MCF 10A (cell line): ENCODE data around the gene MYO9B. TPM values are rescaled to one million over a fixed set of nuclear protein-coding genes. Genes with fewer than 3 reads are reported as not detected.

Experiments
- BruUV-seq: library from RNA; stranded (reverse); fragments of 400-500 nt; replicated peaks from 2 replicates; lab custom pipeline; 2021; lab: Mats Ljungman, UMichigan
- CTCF ChIA-PET: fragments of 300-600 bp; sonication (Branson Sonifier 250); formaldehyde crosslinking; extraction: SDS; loops from one replicate; lab custom pipeline; 2021; ENCODE audit warnings: antibody characterized with exemption, inconsistent platforms; lab: Yijun Ruan, JAX
- POLR2A ChIA-PET: fragments of 300-600, 350-650 bp; sonication (Branson Sonifier 250); formaldehyde crosslinking; extraction: SDS; loops from one replicate; lab custom pipeline; 2020; ENCODE audit warnings: antibody characterized with exemption, inconsistent platforms; lab: Yijun Ruan, JAX
- DNase-seq: peaks from one replicate; pipeline ENCODE4 v3.0.0-alpha.2; 2018; ENCODE audit not compliant: unreplicated experiment
- H3K27ac Mint-ChIP-seq: one replicate; pipeline ENCODE4 v1.8.0; 2022; ENCODE audit warnings: mild to moderate bottlenecking, low read depth, mixed read lengths; ENCODE audit not compliant: unreplicated experiment
- H3K27me3 Mint-ChIP-seq: one replicate; pipeline ENCODE4 v1.8.0; 2022; ENCODE audit warnings: mixed read lengths; ENCODE audit not compliant: insufficient read depth, unreplicated experiment
- H3K36me3 Mint-ChIP-seq: one replicate; pipeline ENCODE4 v1.8.0; 2022; ENCODE audit warnings: mild to moderate bottlenecking, moderate library complexity, mixed read lengths; ENCODE audit not compliant: insufficient read depth, unreplicated experiment
- H3K4me1 Mint-ChIP-seq: one replicate; pipeline ENCODE4 v1.8.0; 2022; ENCODE audit warnings: mixed read lengths; ENCODE audit not compliant: insufficient read depth, unreplicated experiment
- H3K4me3 Mint-ChIP-seq: one replicate; pipeline ENCODE4 v1.8.0; 2022; ENCODE audit warnings: mild to moderate bottlenecking, moderate library complexity, mixed read lengths; ENCODE audit not compliant: unreplicated experiment
- H3K9me3 Mint-ChIP-seq: one replicate; pipeline ENCODE4 v1.8.0; 2022; ENCODE audit warnings: mixed read lengths; ENCODE audit not compliant: unreplicated experiment
- intact Hi-C: fragments of 100-400 bp; cut with micrococcal nuclease; formaldehyde crosslinking; loops from 2 replicates; pipeline ENCODE4 v1.14.1; 2022
- total RNA-seq: library from RNA; stranded (reverse); gene quantifications from 2 replicates; pipeline ENCODE4 v1.2.3, GENCODE V29; 2022
- TF ChIP-seq, protein P1 (sequence below): fragments of 200-600 bp; IDR thresholded peaks from one replicate; pipeline ENCODE4 v1.8.0; 2022; ENCODE audit warnings: antibody characterized with exemption, mild to moderate bottlenecking; ENCODE audit not compliant: unreplicated experiment

MYO9B gene
- total RNA-seq, 1 experiment from 2014 or later: 43.5 TPM

DNA sequence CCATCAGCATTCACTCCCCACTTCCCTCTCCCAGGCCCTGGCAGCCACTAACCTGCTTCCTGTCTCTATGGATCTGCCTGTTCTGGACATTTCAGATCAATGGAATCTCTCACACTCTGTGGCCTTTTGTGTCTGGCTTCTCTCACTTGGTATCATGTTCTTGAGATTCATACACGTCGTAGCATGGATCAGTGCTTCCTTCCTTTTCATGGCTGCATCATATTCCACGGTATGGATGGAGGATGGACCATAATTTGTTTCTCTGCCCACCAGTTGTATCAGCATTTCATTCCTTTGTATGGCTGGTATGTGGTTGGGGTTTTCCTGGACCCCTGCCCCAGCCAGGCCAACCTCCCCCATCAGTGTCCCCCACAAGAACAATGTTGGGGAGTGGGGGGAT lies 36.2 kb downstream of the MYO9B start:
- no peak for DNase-seq
- Mint-ChIP-seq H3K36me3 (peaks cover 13% of the 10 kb centered on the region), H3K9me3 (no peaks in the 10 kb centered on the region), H3K4me1 (peaks cover 30% of the 10 kb centered on the region), H3K4me3 (no peak overlapping the region), H3K27me3 (no peaks in the 10 kb centered on the region), H3K27ac (peak overlapping the region; percentile 70)
- TF ChIP-seq, protein P1, sequence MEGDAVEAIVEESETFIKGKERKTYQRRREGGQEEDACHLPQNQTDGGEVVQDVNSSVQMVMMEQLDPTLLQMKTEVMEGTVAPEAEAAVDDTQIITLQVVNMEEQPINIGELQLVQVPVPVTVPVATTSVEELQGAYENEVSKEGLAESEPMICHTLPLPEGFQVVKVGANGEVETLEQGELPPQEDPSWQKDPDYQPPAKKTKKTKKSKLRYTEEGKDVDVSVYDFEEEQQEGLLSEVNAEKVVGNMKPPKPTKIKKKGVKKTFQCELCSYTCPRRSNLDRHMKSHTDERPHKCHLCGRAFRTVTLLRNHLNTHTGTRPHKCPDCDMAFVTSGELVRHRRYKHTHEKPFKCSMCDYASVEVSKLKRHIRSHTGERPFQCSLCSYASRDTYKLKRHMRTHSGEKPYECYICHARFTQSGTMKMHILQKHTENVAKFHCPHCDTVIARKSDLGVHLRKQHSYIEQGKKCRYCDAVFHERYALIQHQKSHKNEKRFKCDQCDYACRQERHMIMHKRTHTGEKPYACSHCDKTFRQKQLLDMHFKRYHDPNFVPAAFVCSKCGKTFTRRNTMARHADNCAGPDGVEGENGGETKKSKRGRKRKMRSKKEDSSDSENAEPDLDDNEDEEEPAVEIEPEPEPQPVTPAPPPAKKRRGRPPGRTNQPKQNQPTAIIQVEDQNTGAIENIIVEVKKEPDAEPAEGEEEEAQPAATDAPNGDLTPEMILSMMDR: no peak
- CTCF ChIA-PET: no interaction called here
- intact Hi-C loops: no loop called here
- BruUV-seq: no TSS peak
- POLR2A ChIA-PET: no interaction called here

DNA sequence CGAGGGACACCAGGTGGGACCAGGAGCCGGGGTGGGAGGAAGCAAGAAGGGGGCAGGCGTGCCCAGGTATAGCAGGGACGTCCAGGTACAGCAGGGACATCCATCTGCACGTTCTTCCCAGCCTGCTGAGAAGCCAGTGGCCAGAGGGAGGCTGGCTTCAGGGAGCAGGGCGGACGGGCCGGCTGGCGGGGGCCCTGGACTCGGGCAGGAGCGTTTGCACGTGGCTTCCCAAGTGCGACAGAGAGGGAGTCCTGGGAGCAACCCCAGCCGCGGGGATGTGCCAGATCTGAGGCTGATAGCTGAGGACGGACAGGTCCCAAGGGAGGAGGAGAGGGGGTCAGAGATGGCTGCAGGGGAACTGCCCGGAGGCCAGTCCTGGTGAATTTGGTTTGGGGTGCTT lies 36.7 kb downstream of the MYO9B start:
- H3K4me3 Mint-ChIP-seq: no peak overlapping the region
- H3K27me3 Mint-ChIP-seq: no peaks in the 10 kb centered on the region
- peaks cover 13% of the 10 kb centered on the region for H3K36me3 Mint-ChIP-seq
- CTCF ChIA-PET: no interaction called here
- POLR2A ChIA-PET: no interaction called here
- BruUV-seq: no TSS peak
- no peak for DNase-seq
- H3K9me3 Mint-ChIP-seq: no peaks in the 10 kb centered on the region
- H3K4me1 Mint-ChIP-seq: peaks cover 30% of the 10 kb centered on the region
- intact Hi-C loops: no loop called here
- TF ChIP-seq, protein P1: no peak
- H3K27ac Mint-ChIP-seq: no peak overlapping the region

GRCh38 chr19:17112700-17113099 lies 37.1 kb downstream of the MYO9B start:
- TF ChIP-seq, protein P1: no peak
- no peak for DNase-seq
- H3K27ac Mint-ChIP-seq: no peak overlapping the region
- H3K4me3 Mint-ChIP-seq: peak overlapping the region; percentile 46
- H3K4me1 Mint-ChIP-seq: peaks cover 29% of the 10 kb centered on the region
- no peaks in the 10 kb centered on the region for H3K27me3 Mint-ChIP-seq
- intact Hi-C loops: no loop called here
- CTCF ChIA-PET: no interaction called here
- H3K36me3 Mint-ChIP-seq: peaks cover 13% of the 10 kb centered on the region
- POLR2A ChIA-PET: no interaction called here
- no peaks in the 10 kb centered on the region for H3K9me3 Mint-ChIP-seq
- BruUV-seq: no TSS peak

GRCh38 chr19:17113127-17113785 lies 37.7 kb downstream of the MYO9B start:
- DNase-seq: no peak
- peaks cover 24% of the 10 kb centered on the region for H3K4me1 Mint-ChIP-seq
- peak overlapping the region; percentile 46 for H3K4me3 Mint-ChIP-seq
- peaks cover 13% of the 10 kb centered on the region for H3K36me3 Mint-ChIP-seq
- H3K9me3 Mint-ChIP-seq: no peaks in the 10 kb centered on the region
- TF ChIP-seq, protein P1: no peak
- intact Hi-C loops: no loop called here
- POLR2A ChIA-PET: no interaction called here
- H3K27ac Mint-ChIP-seq: no peak overlapping the region
- CTCF ChIA-PET: no interaction called here
- BruUV-seq: no TSS peak
- no peaks in the 10 kb centered on the region for H3K27me3 Mint-ChIP-seq
